ENCODE results near the gene METTL21A. TPM values are rescaled to one million over a fixed set of nuclear protein-coding genes. Genes with fewer than 3 reads are reported as not detected.

The METTL21A gene
- total RNA-seq, 2 experiments from 2014 or later: 10.8 to 11.9 TPM

DNA sequence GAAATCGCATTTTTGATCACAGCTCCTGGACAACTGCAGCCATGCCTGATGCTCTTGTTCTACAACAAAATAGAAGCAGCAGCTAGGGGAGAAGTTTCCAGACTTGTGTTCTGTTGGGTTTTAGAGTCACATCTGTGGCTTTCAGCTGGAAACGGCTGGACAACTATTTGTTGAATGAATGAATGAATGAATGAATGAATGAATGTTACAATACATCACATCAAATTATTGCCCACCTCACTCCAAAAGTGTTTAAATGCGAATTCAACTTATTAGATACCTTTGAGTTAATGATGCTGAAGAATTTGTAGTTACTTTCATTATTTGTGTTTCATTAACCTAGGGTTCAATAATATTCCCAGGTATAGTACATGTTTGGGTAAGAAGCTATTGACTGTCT, 8.5 kb upstream of the METTL21A start:
- ATAC-seq (ENCODE audit: poor library complexity) (no peak), DNase-seq (no peak)
- no peaks in the 10 kb centered on the region for H3K36me3 Mint-ChIP-seq (ENCODE audit: low read depth)
- no peak overlapping the region for H3K4me3 ChIP-seq (ENCODE audit: low read length)
- POLR2A ChIA-PET: interaction anchor here (2.7 kb wide), 1 partner anchor 8 kb away, joined by 9 read pairs; the partner anchor contains the start of gene METTL21A
- CTCF ChIA-PET: interaction anchor here (1.4 kb wide), 1 partner anchor 8 kb away, joined by 6 read pairs; the partner anchor contains the start of gene METTL21A
- intact Hi-C loops (cut with DNase I, micrococcal nuclease): no loop called here
- H3K4me1 Mint-ChIP-seq (ENCODE audit: low read depth): peaks cover 4% of the 10 kb centered on the region
- no peaks in the 10 kb centered on the region for H3K27me3 ChIP-seq (ENCODE audit: control insufficient read depth in 1 of 2, insufficient read depth in 2 of 2, low read length in 2 of 2)
- H3K9me3 ChIP-seq (ENCODE audit: control insufficient read depth in 1 of 2, insufficient read depth in 1 of 2, low read length in 2 of 2): no peaks in the 10 kb centered on the region
- H3K36me3 ChIP-seq (ENCODE audit: insufficient read depth, low read length): no peaks in the 10 kb centered on the region
- H3K27me3 Mint-ChIP-seq: no peaks in the 10 kb centered on the region
- H3K27ac ChIP-seq (ENCODE audit: low read depth in 1 of 2, low read length in 2 of 2): no peak overlapping the region
- no peak overlapping the region for H3K4me3 Mint-ChIP-seq
- no peak overlapping the region for H3K27ac Mint-ChIP-seq
- TF ChIP-seq, protein P1, sequence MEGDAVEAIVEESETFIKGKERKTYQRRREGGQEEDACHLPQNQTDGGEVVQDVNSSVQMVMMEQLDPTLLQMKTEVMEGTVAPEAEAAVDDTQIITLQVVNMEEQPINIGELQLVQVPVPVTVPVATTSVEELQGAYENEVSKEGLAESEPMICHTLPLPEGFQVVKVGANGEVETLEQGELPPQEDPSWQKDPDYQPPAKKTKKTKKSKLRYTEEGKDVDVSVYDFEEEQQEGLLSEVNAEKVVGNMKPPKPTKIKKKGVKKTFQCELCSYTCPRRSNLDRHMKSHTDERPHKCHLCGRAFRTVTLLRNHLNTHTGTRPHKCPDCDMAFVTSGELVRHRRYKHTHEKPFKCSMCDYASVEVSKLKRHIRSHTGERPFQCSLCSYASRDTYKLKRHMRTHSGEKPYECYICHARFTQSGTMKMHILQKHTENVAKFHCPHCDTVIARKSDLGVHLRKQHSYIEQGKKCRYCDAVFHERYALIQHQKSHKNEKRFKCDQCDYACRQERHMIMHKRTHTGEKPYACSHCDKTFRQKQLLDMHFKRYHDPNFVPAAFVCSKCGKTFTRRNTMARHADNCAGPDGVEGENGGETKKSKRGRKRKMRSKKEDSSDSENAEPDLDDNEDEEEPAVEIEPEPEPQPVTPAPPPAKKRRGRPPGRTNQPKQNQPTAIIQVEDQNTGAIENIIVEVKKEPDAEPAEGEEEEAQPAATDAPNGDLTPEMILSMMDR (IDR thresholded peaks at IDR 0.05): no peak
- H3K9me3 Mint-ChIP-seq: no peaks in the 10 kb centered on the region
- H3K4me1 ChIP-seq (ENCODE audit: insufficient read depth, low read length): no peaks in the 10 kb centered on the region

DNA sequence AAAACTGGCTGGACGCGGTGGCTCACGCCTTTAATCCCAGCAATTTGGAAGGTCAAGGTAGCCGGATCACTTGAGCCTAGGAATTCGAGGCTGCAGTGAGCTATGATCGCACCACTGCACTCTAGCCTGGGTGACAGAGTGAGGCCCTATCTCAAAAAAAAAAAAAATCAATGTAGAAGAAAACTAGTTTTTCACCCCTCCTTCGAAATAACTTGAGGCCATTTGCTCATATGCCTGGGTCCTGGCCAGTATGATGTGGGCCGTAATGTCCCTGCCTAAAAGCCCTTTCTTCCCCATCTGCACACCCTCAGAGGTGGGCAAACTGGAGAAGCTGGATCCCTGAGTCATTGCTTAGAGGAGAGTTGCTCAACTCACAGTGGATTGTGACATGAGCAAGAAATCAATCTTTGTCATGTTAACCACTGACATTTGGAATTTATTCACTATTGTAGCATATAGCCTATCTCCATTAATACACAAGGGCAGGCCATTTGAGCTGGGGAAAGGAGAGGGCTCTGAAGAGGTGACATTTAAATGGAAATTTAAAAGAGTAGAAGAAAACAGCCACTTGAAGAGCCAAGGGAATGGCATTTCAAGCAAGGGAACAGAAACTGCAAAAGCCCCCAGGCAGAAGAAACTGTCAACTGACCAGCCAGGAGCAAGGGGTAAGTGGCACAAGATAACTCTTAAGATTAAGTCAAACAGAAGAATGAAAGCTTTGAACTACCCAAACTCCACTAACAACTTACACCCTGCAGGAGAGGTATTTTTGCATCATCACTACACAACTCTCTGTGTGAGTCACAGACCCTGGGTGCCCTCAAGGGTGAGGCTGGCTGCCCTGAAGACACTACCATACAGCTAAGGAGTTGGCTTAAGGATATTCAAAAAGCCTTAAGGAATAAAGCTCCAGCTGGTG, 7.6 kb upstream of the METTL21A start:
- DNase-seq (peak in 3 of 14 experiments; percentile 7 to 57 (median 50)), ATAC-seq (ENCODE audit: poor library complexity) (no peak)
- no peak overlapping the region for H3K27ac ChIP-seq (ENCODE audit: low read depth in 1 of 2, low read length in 2 of 2)
- ChIA-PET CTCF (interaction anchor here (1.4 kb wide), 1 partner anchor 7 kb away, joined by 6 read pairs; the partner anchor contains the start of gene METTL21A), POLR2A (no interaction called here)
- Mint-ChIP-seq H3K9me3 (no peaks in the 10 kb centered on the region), H3K27me3 (no peaks in the 10 kb centered on the region), H3K36me3 (ENCODE audit: low read depth) (no peaks in the 10 kb centered on the region), H3K27ac (no peak overlapping the region), H3K4me1 (ENCODE audit: low read depth) (peaks cover 4% of the 10 kb centered on the region), H3K4me3 (no peak overlapping the region)
- intact Hi-C loops (cut with DNase I, micrococcal nuclease): no loop called here
- H3K36me3 ChIP-seq (ENCODE audit: insufficient read depth, low read length): no peaks in the 10 kb centered on the region
- H3K9me3 ChIP-seq (ENCODE audit: control insufficient read depth in 1 of 2, insufficient read depth in 1 of 2, low read length in 2 of 2): no peaks in the 10 kb centered on the region
- H3K27me3 ChIP-seq (ENCODE audit: control insufficient read depth in 1 of 2, insufficient read depth in 2 of 2, low read length in 2 of 2): no peaks in the 10 kb centered on the region
- H3K4me1 ChIP-seq (ENCODE audit: insufficient read depth, low read length): no peaks in the 10 kb centered on the region
- no peak overlapping the region for H3K4me3 ChIP-seq (ENCODE audit: low read length)
- TF ChIP-seq, protein P1 (IDR thresholded peaks at IDR 0.05): no peak

DNA sequence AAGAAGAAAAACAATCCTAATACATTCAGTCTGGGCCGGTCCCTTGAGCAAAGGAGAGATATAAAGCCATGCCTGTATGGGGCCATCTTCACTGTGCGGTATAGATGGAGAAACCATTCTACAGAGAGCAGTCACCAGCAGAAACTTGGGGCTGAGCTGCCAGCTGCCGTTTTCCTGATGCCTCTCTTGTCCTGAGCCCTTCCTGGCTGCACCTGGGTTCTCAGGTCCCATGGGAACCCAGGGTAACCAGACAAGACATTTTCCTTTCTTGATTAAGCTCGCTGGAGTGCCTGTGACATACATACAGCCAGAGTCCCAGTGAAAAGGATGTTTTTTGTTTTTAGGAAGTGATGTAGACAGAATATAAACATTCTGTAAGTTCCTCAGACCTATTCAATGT, 5.3 kb upstream of the METTL21A start:
- POLR2A ChIA-PET: interaction anchor here (1.2 kb wide), 1 partner anchor 101 kb away, joined by 3 read pairs; the partner anchor contains the start of gene CREB1
- peak overlapping the region; percentile 15 for H3K27ac Mint-ChIP-seq

More for the DNA sequence above, 5.3 kb upstream of the METTL21A start:
- peaks cover 16% of the 10 kb centered on the region for H3K4me1 Mint-ChIP-seq (ENCODE audit: low read depth)
- intact Hi-C loops (cut with DNase I, micrococcal nuclease): no loop called here
- ATAC-seq (ENCODE audit: poor library complexity) (no peak), DNase-seq (no peak)
- H3K27me3 Mint-ChIP-seq: no peaks in the 10 kb centered on the region
- no peak overlapping the region for H3K4me3 ChIP-seq (ENCODE audit: low read length)
- no peaks in the 10 kb centered on the region for H3K9me3 Mint-ChIP-seq
- H3K27me3 ChIP-seq (ENCODE audit: control insufficient read depth in 1 of 2, insufficient read depth in 2 of 2, low read length in 2 of 2): no peaks in the 10 kb centered on the region
- H3K36me3 ChIP-seq (ENCODE audit: insufficient read depth, low read length): no peaks in the 10 kb centered on the region
- H3K27ac ChIP-seq (ENCODE audit: low read depth in 1 of 2, low read length in 2 of 2): no peak overlapping the region
- no peaks in the 10 kb centered on the region for H3K9me3 ChIP-seq (ENCODE audit: control insufficient read depth in 1 of 2, insufficient read depth in 1 of 2, low read length in 2 of 2)
- peaks cover 18% of the 10 kb centered on the region for H3K4me1 ChIP-seq (ENCODE audit: insufficient read depth, low read length)
- TF ChIP-seq, protein P1 (IDR thresholded peaks at IDR 0.05): no peak
- CTCF ChIA-PET: no interaction called here
- H3K4me3 Mint-ChIP-seq: no peak overlapping the region
- H3K36me3 Mint-ChIP-seq (ENCODE audit: low read depth): peaks cover 6% of the 10 kb centered on the region
